Measurements from ENCODE around the gene BICC1.

The BICC1 gene

GRCh38 chr10:58727633-58728032 is 215.0 kb downstream of the BICC1 start:
- DNase-seq (ENCODE audit: low read depth, low spot score): no peak
- no peak overlapping the region for H3K4me3 ChIP-seq (ENCODE audit: low read depth, low read length)
- no peak for TF ChIP-seq CTCF (IDR thresholded peaks at IDR 0.05; ENCODE audit: low read depth, low read length)
- in situ Hi-C loops (cut with HindIII; ENCODE audit: low sequenced_read_pairs): no loop called here

GRCh38 chr10:58731276-58731675 is 218.6 kb downstream of the BICC1 start:
- H3K4me3 ChIP-seq (ENCODE audit: low read depth, low read length): no peak overlapping the region
- no peak for DNase-seq (ENCODE audit: low read depth, low spot score)
- no peak for TF ChIP-seq CTCF (IDR thresholded peaks at IDR 0.05; ENCODE audit: low read depth, low read length)
- in situ Hi-C loops (cut with HindIII; ENCODE audit: low sequenced_read_pairs): no loop called here

GRCh38 chr10:58733436-58733835 is 220.8 kb downstream of the BICC1 start:
- in situ Hi-C loops (cut with HindIII; ENCODE audit: low sequenced_read_pairs): no loop called here

GRCh38 chr10:58734116-58734515 is 221.4 kb downstream of the BICC1 start:
- in situ Hi-C loops (cut with HindIII; ENCODE audit: low sequenced_read_pairs): no loop called here
- no peak for TF ChIP-seq CTCF (IDR thresholded peaks at IDR 0.05; ENCODE audit: low read depth, low read length)
- no peak for DNase-seq (ENCODE audit: low read depth, low spot score)
- H3K4me3 ChIP-seq (ENCODE audit: low read depth, low read length): no peak overlapping the region

More at GRCh38 chr10:58733436-58733835, 220.8 kb downstream of the BICC1 start:
- no peak overlapping the region for H3K4me3 ChIP-seq (ENCODE audit: low read depth, low read length)
- no peak for TF ChIP-seq CTCF (IDR thresholded peaks at IDR 0.05; ENCODE audit: low read depth, low read length)
- no peak for DNase-seq (ENCODE audit: low read depth, low spot score)

GRCh38 chr10:58734664-58735063 is 222.0 kb downstream of the BICC1 start:
- H3K4me3 ChIP-seq (ENCODE audit: low read depth, low read length): no peak overlapping the region
- TF ChIP-seq CTCF (IDR thresholded peaks at IDR 0.05; ENCODE audit: low read depth, low read length): no peak
- no peak for DNase-seq (ENCODE audit: low read depth, low spot score)
- in situ Hi-C loops (cut with HindIII; ENCODE audit: low sequenced_read_pairs): no loop called here

- in situ Hi-C loops (cut with HindIII; ENCODE audit: low sequenced_read_pairs): no loop called here
- no peak for TF ChIP-seq CTCF (IDR thresholded peaks at IDR 0.05; ENCODE audit: low read depth, low read length)
- no peak overlapping the region for H3K4me3 ChIP-seq (ENCODE audit: low read depth, low read length)
- DNase-seq (ENCODE audit: low read depth, low spot score): no peak
Observed at GRCh38 chr10:58735087-58735486, 222.4 kb downstream of the BICC1 start.

Data from astrocyte of the spinal cord (primary cell).